ENCODE results near the gene CDH24.

Gene CDH24

GRCh38 chr14:23025151-23025814 is 32.0 kb downstream of the CDH24 start:
- DNase-seq (ENCODE audit: low read depth in 2 of 2) = no peak
- no peak for TF ChIP-seq CTCF (IDR thresholded peaks at IDR 0.05; ENCODE audit: low read depth, low read length)
- no peak overlapping the region for H3K4me3 ChIP-seq (replicated peaks in 1 of 2; ENCODE audit: low read depth in 2 of 2, low read length in 2 of 2)

DNA sequence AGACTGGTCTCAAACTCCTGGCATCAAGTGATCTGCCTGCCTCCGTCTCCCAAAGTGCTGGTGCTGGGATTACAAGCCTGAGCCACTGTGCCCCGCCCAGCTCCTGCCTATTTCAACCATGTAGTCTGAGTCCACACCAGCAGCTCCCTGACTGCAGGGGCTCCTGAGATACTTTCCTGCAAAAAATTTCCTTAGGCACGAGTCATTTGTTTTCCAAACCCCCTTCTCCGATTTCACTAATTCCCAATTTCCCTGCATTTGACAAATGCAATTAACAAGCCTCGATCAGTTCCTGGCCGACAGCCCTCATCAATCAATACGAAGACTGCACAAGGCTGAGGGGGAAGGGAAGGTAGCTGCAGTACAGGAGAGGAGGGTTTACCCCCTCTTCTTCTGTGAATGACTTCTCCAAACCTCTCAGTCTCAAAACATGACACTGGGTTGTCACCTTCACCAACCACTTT is 32.7 kb downstream of the CDH24 start:
- no peak for TF ChIP-seq CTCF (IDR thresholded peaks at IDR 0.05; ENCODE audit: low read depth, low read length)
- H3K4me3 ChIP-seq (replicated peaks in 1 of 2; ENCODE audit: low read depth in 2 of 2, low read length in 2 of 2) = no peak overlapping the region
- DNase-seq (ENCODE audit: low read depth in 2 of 2) = no peak

DNA sequence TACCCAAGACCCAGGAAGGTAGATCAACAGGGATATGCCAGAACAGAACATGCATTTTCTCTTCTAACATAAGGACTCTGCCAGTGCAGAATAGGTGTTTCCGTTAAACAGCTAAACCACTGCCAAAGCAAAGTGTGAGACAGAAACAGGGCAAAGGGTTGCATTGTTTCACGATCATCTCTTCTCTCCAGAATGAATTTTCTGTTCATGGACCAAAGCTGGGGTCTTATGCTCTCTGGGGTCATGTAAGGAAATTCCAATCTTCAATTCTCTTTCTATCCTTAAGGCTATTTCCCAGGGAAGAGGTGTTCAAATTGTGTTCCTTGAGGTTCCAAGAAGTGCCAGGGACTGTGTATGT is 33.5 kb downstream of the CDH24 start:
- H3K4me3 ChIP-seq (replicated peaks in 1 of 2; ENCODE audit: low read depth in 2 of 2, low read length in 2 of 2) = no peak overlapping the region
- no peak for TF ChIP-seq CTCF (IDR thresholded peaks at IDR 0.05; ENCODE audit: low read depth, low read length)
- no peak for DNase-seq (ENCODE audit: low read depth in 2 of 2)

DNA sequence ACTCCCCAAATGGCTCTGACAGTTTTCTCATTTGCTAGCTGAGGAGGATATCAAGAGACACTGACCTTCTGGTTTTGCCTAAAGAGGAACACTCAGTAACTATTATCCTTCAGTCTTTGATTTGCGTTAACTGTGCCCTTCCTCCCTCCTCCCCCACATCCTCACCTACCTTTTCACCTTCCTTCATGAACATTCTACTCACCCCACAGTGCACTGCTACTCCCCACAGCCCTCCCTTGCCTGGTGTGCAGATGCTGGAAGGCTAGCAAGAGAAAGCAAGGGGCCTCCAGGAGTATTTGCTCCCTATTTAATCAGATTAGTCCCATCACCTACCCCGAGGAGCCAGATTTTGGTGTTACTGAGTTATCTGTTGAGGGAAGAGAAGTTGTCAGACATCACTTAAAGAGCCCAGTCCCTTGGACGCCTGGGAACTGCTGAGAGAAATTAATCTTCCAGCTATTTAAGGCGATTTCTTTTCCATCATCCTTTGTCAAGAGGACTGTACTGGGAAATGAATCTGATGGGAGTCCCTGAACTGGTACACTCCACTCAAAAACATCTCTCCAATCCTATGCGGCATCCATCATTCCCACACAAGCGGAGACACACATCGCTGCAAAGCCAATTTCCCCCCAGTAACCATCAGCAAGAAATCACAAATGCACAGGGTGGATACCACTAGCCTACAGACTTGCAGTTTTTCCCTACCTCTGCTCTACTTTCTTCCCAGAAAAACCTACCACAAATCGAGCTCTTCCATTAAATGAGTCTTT is 34.1 kb downstream of the CDH24 start:
- DNase-seq (ENCODE audit: low read depth in 2 of 2) = no peak
- no peak for TF ChIP-seq CTCF (IDR thresholded peaks at IDR 0.05; ENCODE audit: low read depth, low read length)
- H3K4me3 ChIP-seq (replicated peaks in 1 of 2; ENCODE audit: low read depth in 2 of 2, low read length in 2 of 2) = no peak overlapping the region

DNA sequence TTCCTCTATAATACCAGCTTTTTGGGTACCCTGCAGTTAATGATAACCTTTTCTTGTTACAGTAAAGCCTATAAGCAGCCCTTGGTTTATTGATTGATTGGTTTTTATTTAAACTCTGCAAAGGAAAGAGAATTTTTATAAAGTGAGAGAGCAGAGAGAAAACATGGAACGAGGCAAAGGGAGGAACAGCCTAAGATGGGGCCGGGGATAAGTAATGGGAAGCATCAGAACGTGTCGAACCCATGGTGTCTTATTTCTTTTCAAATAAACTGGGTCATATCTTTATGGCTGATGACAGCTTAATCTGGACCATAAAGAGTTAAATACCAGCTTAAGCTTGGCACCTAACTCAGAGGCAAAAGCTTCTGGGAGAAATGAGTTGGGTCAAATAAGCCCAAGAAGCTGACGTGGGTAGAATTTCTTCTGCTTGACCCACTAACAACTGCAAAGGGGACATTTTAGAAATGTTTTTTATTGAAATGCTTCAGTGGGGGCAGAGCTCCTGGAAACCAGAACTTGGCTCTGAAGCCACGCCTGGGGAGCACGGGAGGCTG is 35.4 kb downstream of the CDH24 start:
- no peak overlapping the region for H3K4me3 ChIP-seq (replicated peaks in 1 of 2; ENCODE audit: low read depth in 2 of 2, low read length in 2 of 2)
- no peak for TF ChIP-seq CTCF (IDR thresholded peaks at IDR 0.05; ENCODE audit: low read depth, low read length)
- DNase-seq (ENCODE audit: low read depth in 2 of 2) = no peak

DNA sequence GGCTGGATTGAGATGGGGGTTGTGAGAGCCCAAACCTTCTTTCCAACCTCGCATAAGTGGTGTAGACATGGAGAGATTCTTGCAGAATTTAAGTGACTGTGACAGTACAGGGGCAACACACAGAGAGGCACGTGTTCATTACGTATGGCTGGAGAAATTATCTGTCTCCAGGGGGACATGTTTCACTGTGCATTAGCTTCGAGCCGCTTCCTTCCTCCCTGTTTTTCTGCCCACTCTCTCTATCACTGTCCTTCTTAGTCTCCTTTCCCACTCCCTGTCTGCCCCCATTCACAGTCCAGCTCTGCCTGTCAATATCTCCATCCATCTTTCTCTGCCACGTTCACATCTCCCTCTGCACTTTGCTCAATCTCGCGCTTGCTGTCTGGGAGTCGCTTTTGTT is 35.9 kb downstream of the CDH24 start:
- DNase-seq (ENCODE audit: low read depth in 2 of 2) = no peak
- no peak overlapping the region for H3K4me3 ChIP-seq (replicated peaks in 1 of 2; ENCODE audit: low read depth in 2 of 2, low read length in 2 of 2)
- no peak for TF ChIP-seq CTCF (IDR thresholded peaks at IDR 0.05; ENCODE audit: low read depth, low read length)

Measured in cardiac fibroblast (primary cell).